Peyer's patch (tissue), 4 donors: ENCODE measurements around the gene KIF26B. TPM values are rescaled to one million over a fixed set of nuclear protein-coding genes. Genes with fewer than 3 reads are reported as not detected.

Source experiments
- DNase-seq, 3 donors: peaks; one replicate each; pipeline ENCODE4 v3.0.0-alpha.2; 2017 to 2019
- H3K27ac ChIP-seq, 4 donors: fragments of 200-600 bp; sonication (generic); one replicate each; pipeline ENCODE4 v1.5.1; 2016 to 2019
- H3K27me3 ChIP-seq, 2 donors: fragments of 200-600 bp; sonication (generic); one replicate each; pipeline ENCODE4 v1.5.1; 2019
- H3K36me3 ChIP-seq, 3 donors: fragments of 200-600 bp; sonication (generic); one replicate each; pipeline ENCODE4 v1.5.1; 2016 to 2019
- H3K4me1 ChIP-seq, 4 donors: fragments of 200-600 bp; sonication (generic); one replicate each; pipeline ENCODE4 v1.5.1; 2016 to 2019
- H3K4me3 ChIP-seq, 4 donors: fragments of 200-600 bp; sonication (generic); 1 replicate in 3 of 4; 2 replicates in 1 of 4; pipeline ENCODE4 v1.5.1; 2016 to 2019; ENCODE audit warnings: mild to moderate bottlenecking in 1 of 4
- H3K9me3 ChIP-seq, 4 donors: fragments of 200-600 bp; sonication (generic); one replicate each; pipeline ENCODE4 v1.5.1; 2016 to 2019; ENCODE audit warnings: mild to moderate bottlenecking in 1 of 4
- CTCF ChIP-seq, 6 experiments: fragments of 450-650 bp in 4 of 6; fragments of 200-600 bp in 2 of 6; sonication (generic) in 1 of 6; IDR thresholded peaks; one replicate each; pipeline ENCODE4 v1.5.1; 2017 to 2019; ENCODE audit warnings: antibody characterized with exemption in 6 of 6, mild to moderate bottlenecking in 3 of 6, moderate library complexity in 1 of 6
- POLR2A ChIP-seq, 2 donors: fragments of 450-650 bp; IDR thresholded peaks; one replicate each; pipeline ENCODE4 v1.5.1; 2017; ENCODE audit warnings: antibody characterized with exemption in 2 of 2, mild to moderate bottlenecking in 2 of 2, moderate library complexity in 2 of 2
- total RNA-seq, 4 donors: library from RNA; depleted of rRNA; stranded (reverse); fragments of >200 nt; gene quantifications; one replicate each; pipeline ENCODE4 v1.1.0, GENCODE V29; 2016

The KIF26B gene
- total RNA-seq, 4 donors from 2014 or later = 0.70 to 1.6 (median 1.1) TPM

GRCh38 chr1:245325922-245326795 lies 171.4 kb downstream of the KIF26B start:
- no peak for DNase-seq
- H3K27me3 ChIP-seq = no peaks in the 10 kb centered on the region
- TF ChIP-seq POLR2A (IDR thresholded peaks at IDR 0.05) (no peak), CTCF (IDR thresholded peaks at IDR 0.05) (no peak)
- H3K4me1 ChIP-seq = no peaks in the 10 kb centered on the region
- H3K36me3 ChIP-seq = no peaks in the 10 kb centered on the region
- no peak overlapping the region for H3K27ac ChIP-seq
- H3K4me3 ChIP-seq = no peak overlapping the region
- no peaks in the 10 kb centered on the region for H3K9me3 ChIP-seq

- H3K4me3 ChIP-seq = no peak overlapping the region
- no peaks in the 10 kb centered on the region for H3K9me3 ChIP-seq
- no peaks in the 10 kb centered on the region for H3K36me3 ChIP-seq
- H3K4me1 ChIP-seq = no peaks in the 10 kb centered on the region
- no peak for DNase-seq
- H3K27ac ChIP-seq = no peak overlapping the region
- no peak for TF ChIP-seq POLR2A (IDR thresholded peaks at IDR 0.05)
- TF ChIP-seq CTCF (IDR thresholded peaks at IDR 0.05) = no peak
- no peaks in the 10 kb centered on the region for H3K27me3 ChIP-seq
Measured at GRCh38 chr1:245327360-245327759, 172.6 kb downstream of the KIF26B start.

- H3K27me3 ChIP-seq = no peaks in the 10 kb centered on the region
- no peak for TF ChIP-seq POLR2A (IDR thresholded peaks at IDR 0.05)
- TF ChIP-seq CTCF (IDR thresholded peaks at IDR 0.05) = no peak
- DNase-seq = no peak
- H3K27ac ChIP-seq = no peak overlapping the region
- no peaks in the 10 kb centered on the region for H3K9me3 ChIP-seq
- no peaks in the 10 kb centered on the region for H3K4me1 ChIP-seq
- H3K4me3 ChIP-seq = no peak overlapping the region
- H3K36me3 ChIP-seq = no peaks in the 10 kb centered on the region
Measured at GRCh38 chr1:245327842-245328241, 173.1 kb downstream of the KIF26B start.

- Histone ChIP-seq H3K36me3 (no peaks in the 10 kb centered on the region), H3K9me3 (no peaks in the 10 kb centered on the region), H3K4me1 (no peaks in the 10 kb centered on the region), H3K27me3 (no peaks in the 10 kb centered on the region), H3K4me3 (no peak overlapping the region), H3K27ac (no peak overlapping the region)
- no peak for DNase-seq
- no peak for TF ChIP-seq CTCF (IDR thresholded peaks at IDR 0.05)
- no peak for TF ChIP-seq POLR2A (IDR thresholded peaks at IDR 0.05)
Measured at GRCh38 chr1:245330951-245331350, 176.2 kb downstream of the KIF26B start.

GRCh38 chr1:245332085-245332484 lies 177.3 kb downstream of the KIF26B start:
- Histone ChIP-seq H3K9me3 (no peaks in the 10 kb centered on the region), H3K4me3 (no peak overlapping the region), H3K36me3 (no peaks in the 10 kb centered on the region), H3K4me1 (no peaks in the 10 kb centered on the region), H3K27ac (no peak overlapping the region), H3K27me3 (no peaks in the 10 kb centered on the region)
- DNase-seq = no peak
- TF ChIP-seq POLR2A (IDR thresholded peaks at IDR 0.05) (no peak), CTCF (IDR thresholded peaks at IDR 0.05) (no peak)
